HFFc6 (cell line): Measurements from ENCODE around the gene TNFRSF1A. TPM values are rescaled to one million over a fixed set of nuclear protein-coding genes. Genes with fewer than 3 reads are reported as not detected.

ENCODE experiments used
- DNase-seq: peaks from one replicate; pipeline ENCODE4 v3.0.0-alpha.2; 2018
- H3K27ac Mint-ChIP-seq: 2 replicates; pipeline ENCODE4 v1.8.0; 2020; ENCODE audit warnings: mild to moderate bottlenecking, mixed read lengths
- H3K27me3 Mint-ChIP-seq: 2 replicates; pipeline ENCODE4 v1.8.0; 2021; ENCODE audit warnings: mild to moderate bottlenecking, moderate library complexity, mixed read lengths; ENCODE audit not compliant: insufficient read depth
- H3K36me3 Mint-ChIP-seq: 2 replicates; pipeline ENCODE4 v1.8.0; 2021; ENCODE audit warnings: low read depth, mixed read lengths
- H3K4me1 Mint-ChIP-seq: 2 replicates; pipeline ENCODE4 v1.8.0; 2020; ENCODE audit warnings: low read depth, mixed read lengths
- H3K4me3 Mint-ChIP-seq: 2 replicates; pipeline ENCODE4 v1.8.0; 2020; ENCODE audit warnings: mild to moderate bottlenecking, moderate library complexity, mixed read lengths
- H3K9me3 Mint-ChIP-seq: 2 replicates; pipeline ENCODE4 v1.8.0; 2020; ENCODE audit warnings: mild to moderate bottlenecking, mixed read lengths
- CTCF ChIP-seq: fragments of 200-600 bp; sonication (generic); IDR thresholded peaks from 2 replicates; pipeline ENCODE4 v1.5.0; 2021; ENCODE audit warnings: antibody characterized with exemption, mild to moderate bottlenecking
- total RNA-seq, 6 experiments: library from RNA; stranded (reverse); fragmentation: NEBNext Ultra II Directional; extraction: Animal tissue kit (Norgen Biotek cat#: 25700); gene quantifications; 2 replicates in 1 of 6; 3 replicates in 5 of 6; pipeline ENCODE4 v1.2.3, GENCODE V29; 2021

Gene TNFRSF1A
- total RNA-seq, 6 experiments from 2014 or later: 105 to 122 (median 112) TPM

GRCh38 chr12:6361834-6362233, 20.0 kb upstream of the TNFRSF1A start:
- no peaks in the 10 kb centered on the region for H3K9me3 Mint-ChIP-seq
- peaks cover 10% of the 10 kb centered on the region for H3K27me3 Mint-ChIP-seq
- no peaks in the 10 kb centered on the region for H3K36me3 Mint-ChIP-seq
- DNase-seq: no peak
- no peak overlapping the region for H3K27ac Mint-ChIP-seq
- no peak for TF ChIP-seq CTCF
- H3K4me3 Mint-ChIP-seq: no peak overlapping the region
- H3K4me1 Mint-ChIP-seq: peaks cover 9% of the 10 kb centered on the region

GRCh38 chr12:6360578-6361490, 19.0 kb upstream of the TNFRSF1A start:
- Mint-ChIP-seq H3K36me3 (no peaks in the 10 kb centered on the region), H3K4me3 (no peak overlapping the region), H3K4me1 (peaks cover 9% of the 10 kb centered on the region), H3K9me3 (no peaks in the 10 kb centered on the region), H3K27me3 (peaks cover 18% of the 10 kb centered on the region), H3K27ac (no peak overlapping the region)
- TF ChIP-seq CTCF: no peak
- DNase-seq: no peak

GRCh38 chr12:6360080-6360571, 18.2 kb upstream of the TNFRSF1A start:
- Mint-ChIP-seq H3K27me3 (peaks cover 25% of the 10 kb centered on the region), H3K4me3 (no peak overlapping the region), H3K36me3 (no peaks in the 10 kb centered on the region), H3K27ac (no peak overlapping the region), H3K9me3 (no peaks in the 10 kb centered on the region), H3K4me1 (peaks cover 9% of the 10 kb centered on the region)
- no peak for TF ChIP-seq CTCF
- no peak for DNase-seq

GRCh38 chr12:6358881-6359280, 17.0 kb upstream of the TNFRSF1A start:
- Mint-ChIP-seq H3K27ac (no peak overlapping the region), H3K9me3 (no peaks in the 10 kb centered on the region), H3K36me3 (no peaks in the 10 kb centered on the region), H3K4me1 (peaks cover 9% of the 10 kb centered on the region), H3K4me3 (no peak overlapping the region), H3K27me3 (peaks cover 34% of the 10 kb centered on the region)
- DNase-seq: no peak
- no peak for TF ChIP-seq CTCF

- TF ChIP-seq CTCF: no peak
Observed at GRCh38 chr12:6356374-6356820, 14.5 kb upstream of the TNFRSF1A start.

More at GRCh38 chr12:6356374-6356820, 14.5 kb upstream of the TNFRSF1A start:
- H3K27ac Mint-ChIP-seq: no peak overlapping the region
- H3K27me3 Mint-ChIP-seq: peaks cover 35% of the 10 kb centered on the region
- no peaks in the 10 kb centered on the region for H3K9me3 Mint-ChIP-seq
- no peak for DNase-seq
- H3K36me3 Mint-ChIP-seq: no peaks in the 10 kb centered on the region
- no peak overlapping the region for H3K4me3 Mint-ChIP-seq
- H3K4me1 Mint-ChIP-seq: no peaks in the 10 kb centered on the region
